ENCODE results near the gene VPS26B. TPM values are rescaled to one million over a fixed set of nuclear protein-coding genes. Genes with fewer than 3 reads are reported as not detected.

Gene VPS26B
- total RNA-seq, 1 donor from 2014 or later, result 50.4 TPM

DNA sequence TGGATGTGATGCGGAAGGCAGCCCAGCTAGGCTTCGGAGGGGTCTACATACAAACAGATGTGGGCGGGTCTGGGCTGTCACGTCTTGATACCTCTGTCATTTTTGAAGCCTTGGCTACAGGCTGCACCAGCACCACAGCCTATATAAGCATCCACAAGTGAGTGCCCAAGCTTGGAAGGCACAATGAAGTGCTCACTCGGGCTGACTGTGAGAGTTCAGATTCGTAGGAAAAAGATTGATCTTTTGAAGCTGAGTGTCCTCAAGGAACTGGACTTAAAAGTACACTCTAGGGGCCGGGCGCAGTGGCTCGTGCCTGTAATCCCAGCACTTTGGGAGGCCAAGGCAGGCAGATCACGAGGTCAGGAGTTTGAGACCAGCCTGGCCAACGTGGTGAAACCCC, 32.6 kb downstream of the VPS26B start:
- H3K4me1 Mint-ChIP-seq (ENCODE audit: low read depth), result peaks cover 17% of the 10 kb centered on the region
- peaks cover 14% of the 10 kb centered on the region for H3K36me3 Mint-ChIP-seq (ENCODE audit: low read depth)
- H3K9me3 Mint-ChIP-seq (ENCODE audit: low read depth), result no peaks in the 10 kb centered on the region
- H3K4me3 Mint-ChIP-seq (ENCODE audit: unreplicated experiment), result no peak overlapping the region
- TF ChIP-seq CTCF (IDR thresholded peaks at IDR 0.05), result no peak
- no peak overlapping the region for H3K27ac Mint-ChIP-seq (ENCODE audit: unreplicated experiment)
- H3K27me3 Mint-ChIP-seq (ENCODE audit: low read depth), result no peaks in the 10 kb centered on the region
- no peak for DNase-seq (ENCODE audit: low spot score)

- H3K4me3 Mint-ChIP-seq (ENCODE audit: unreplicated experiment), result no peak overlapping the region
- no peak for TF ChIP-seq CTCF (IDR thresholded peaks at IDR 0.05)
- no peak for DNase-seq (ENCODE audit: low spot score)
- no peaks in the 10 kb centered on the region for H3K9me3 Mint-ChIP-seq (ENCODE audit: low read depth)
- H3K27me3 Mint-ChIP-seq (ENCODE audit: low read depth), result no peaks in the 10 kb centered on the region
- peaks cover 9% of the 10 kb centered on the region for H3K4me1 Mint-ChIP-seq (ENCODE audit: low read depth)
- H3K36me3 Mint-ChIP-seq (ENCODE audit: low read depth), result peaks cover 17% of the 10 kb centered on the region
- no peak overlapping the region for H3K27ac Mint-ChIP-seq (ENCODE audit: unreplicated experiment)
Measured at GRCh38 chr11:134258577-134258976, 34.1 kb downstream of the VPS26B start.

- no peaks in the 10 kb centered on the region for H3K27me3 Mint-ChIP-seq (ENCODE audit: low read depth)
- H3K9me3 Mint-ChIP-seq (ENCODE audit: low read depth), result no peaks in the 10 kb centered on the region
- H3K4me1 Mint-ChIP-seq (ENCODE audit: low read depth), result no peaks in the 10 kb centered on the region
- H3K27ac Mint-ChIP-seq (ENCODE audit: unreplicated experiment), result no peak overlapping the region
- no peak for DNase-seq (ENCODE audit: low spot score)
- peaks cover 24% of the 10 kb centered on the region for H3K36me3 Mint-ChIP-seq (ENCODE audit: low read depth)
- no peak overlapping the region for H3K4me3 Mint-ChIP-seq (ENCODE audit: unreplicated experiment)
- no peak for TF ChIP-seq CTCF (IDR thresholded peaks at IDR 0.05)
Measured at GRCh38 chr11:134260503-134260902, 36.0 kb downstream of the VPS26B start.

DNA sequence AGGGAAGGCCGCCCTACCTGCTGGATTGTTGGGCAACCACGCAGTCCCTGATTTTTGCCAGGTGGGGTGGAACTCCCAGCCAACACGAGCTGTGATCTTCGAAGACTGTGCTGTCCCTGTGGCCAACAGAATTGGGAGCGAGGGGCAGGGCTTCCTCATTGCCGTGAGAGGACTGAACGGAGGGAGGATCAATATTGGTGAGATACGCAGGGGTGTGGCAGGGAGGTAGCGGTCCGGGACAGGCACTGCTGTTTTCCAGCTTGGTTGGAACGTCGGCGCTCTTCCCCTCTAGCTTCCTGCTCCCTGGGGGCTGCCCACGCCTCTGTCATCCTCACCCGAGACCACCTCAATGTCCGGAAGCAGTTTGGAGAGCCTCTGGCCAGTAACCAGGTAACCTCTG, 36.5 kb downstream of the VPS26B start:
- Mint-ChIP-seq H3K36me3 (ENCODE audit: low read depth) (peaks cover 24% of the 10 kb centered on the region), H3K4me1 (ENCODE audit: low read depth) (peaks cover under 1% of the 10 kb centered on the region), H3K27ac (ENCODE audit: unreplicated experiment) (no peak overlapping the region), H3K27me3 (ENCODE audit: low read depth) (no peaks in the 10 kb centered on the region), H3K9me3 (ENCODE audit: low read depth) (no peaks in the 10 kb centered on the region), H3K4me3 (ENCODE audit: unreplicated experiment) (no peak overlapping the region)
- DNase-seq (ENCODE audit: low spot score), result no peak
- no peak for TF ChIP-seq CTCF (IDR thresholded peaks at IDR 0.05)

- Mint-ChIP-seq H3K27ac (ENCODE audit: unreplicated experiment) (no peak overlapping the region), H3K27me3 (ENCODE audit: low read depth) (no peaks in the 10 kb centered on the region), H3K4me1 (ENCODE audit: low read depth) (peaks cover 8% of the 10 kb centered on the region), H3K9me3 (ENCODE audit: low read depth) (no peaks in the 10 kb centered on the region), H3K4me3 (ENCODE audit: unreplicated experiment) (no peak overlapping the region), H3K36me3 (ENCODE audit: low read depth) (peaks cover 24% of the 10 kb centered on the region)
- peak; percentile 74 for TF ChIP-seq CTCF (IDR thresholded peaks at IDR 0.05)
- DNase-seq (ENCODE audit: low spot score), result no peak
Measured at GRCh38 chr11:134261626-134262488, 37.4 kb downstream of the VPS26B start.
